SK-N-SH (cell line): ENCODE measurements around the gene NAA38. TPM values are rescaled to one million over a fixed set of nuclear protein-coding genes. Genes with fewer than 3 reads are reported as not detected.

Experiments
- CTCF ChIA-PET: fragments of 300-600, 350-600 bp; formaldehyde crosslinking; extraction: SDS; loops from one replicate; lab custom pipeline; 2021; lab: Yijun Ruan, JAX
- POLR2A ChIA-PET: fragments of 350-600 bp; sonication (Branson Sonifier 250); formaldehyde crosslinking; extraction: SDS; loops from one replicate; lab custom pipeline; 2020; ENCODE audit warnings: antibody characterized with exemption, inconsistent platforms; lab: Yijun Ruan, JAX
- DNase-seq: peaks from one replicate; pipeline ENCODE4 v3.0.0; 2012
- H2AFZ ChIP-seq: fragments of 200-600 bp; sonication (generic); 2 replicates; pipeline ENCODE4 v1.8.1; 2016; ENCODE audit warnings: antibody characterized with exemption, mild to moderate bottlenecking, low read depth
- H3F3A ChIP-seq: fragments of 200-600 bp; sonication (generic); replicated peaks from 2 replicates; pipeline ENCODE3; 2016; ENCODE audit warnings: antibody characterized with exemption, mild to moderate bottlenecking; ENCODE audit not compliant: insufficient read depth
- H3K27ac ChIP-seq, 2 experiments: fragments of 200-500 bp in 1 of 2; fragments of 200-600 bp in 1 of 2; sonication (Bioruptor generic) in 1 of 2; sonication (generic), shearing (Covaris generic) in 1 of 2; 2 replicates each; pipeline versions ENCODE4 v1.5.1 to v1.6.1; 2014 to 2016; ENCODE audit warnings: low read depth in 2 of 2, inconsistent platforms in 1 of 2, low read length in 1 of 2, mild to moderate bottlenecking in 1 of 2, mixed read lengths in 1 of 2
- H3K27me3 ChIP-seq: fragments of 200-600 bp; sonication (generic), shearing (Covaris generic); 2 replicates; pipeline ENCODE4 v1.6.1; 2016; ENCODE audit warnings: mixed run types; ENCODE audit not compliant: insufficient read depth
- H3K36me3 ChIP-seq, 2 experiments: fragments of 200-500 bp in 1 of 2; fragments of 200-600 bp in 1 of 2; sonication (Bioruptor generic) in 1 of 2; sonication (generic) in 1 of 2; replicated peaks in 1 of 2; 2 replicates each; pipeline versions ENCODE3 to v1.5.1; 2014 to 2016; ENCODE audit warnings: low read length in 1 of 2, mild to moderate bottlenecking in 1 of 2; ENCODE audit not compliant: insufficient read depth in 2 of 2, control insufficient read depth in 1 of 2
- H3K4me1 ChIP-seq, 2 experiments: fragments of 200-500 bp in 1 of 2; fragments of 200-600 bp in 1 of 2; sonication (Bioruptor generic) in 1 of 2; sonication (generic), shearing (Covaris generic) in 1 of 2; 2 replicates each; pipeline versions ENCODE4 v1.5.1 to v1.6.1; 2014 to 2016; ENCODE audit warnings: low read depth in 1 of 2, low read length in 1 of 2, mixed run types in 1 of 2; ENCODE audit not compliant: insufficient read depth in 2 of 2, control insufficient read depth in 1 of 2
- H3K4me2 ChIP-seq: fragments of 200-600 bp; sonication (generic), shearing (Covaris generic); 2 replicates; pipeline ENCODE4 v1.6.1; 2017; ENCODE audit warnings: mixed run types
- H3K4me3 ChIP-seq, 2 experiments: fragments of 200-500 bp in 1 of 2; fragments of 200-600 bp in 1 of 2; sonication (Bioruptor generic) in 1 of 2; sonication (generic), shearing (Covaris generic) in 1 of 2; 2 replicates each; pipeline versions ENCODE4 v1.5.1 to v1.8.1; 2014 to 2016; ENCODE audit warnings: low read depth in 2 of 2, inconsistent platforms in 1 of 2, low read length in 1 of 2, mild to moderate bottlenecking in 1 of 2, mixed read lengths in 1 of 2, moderate library complexity in 1 of 2
- H3K79me2 ChIP-seq: fragments of 200-600 bp; sonication (generic); 2 replicates; pipeline ENCODE4 v1.8.1; 2017; ENCODE audit warnings: mild to moderate bottlenecking; ENCODE audit not compliant: insufficient read depth
- H3K9ac ChIP-seq: fragments of 200-600 bp; sonication (generic); 2 replicates; pipeline ENCODE4 v1.6.1; 2017; ENCODE audit warnings: mixed run types
- H3K9me2 ChIP-seq: fragments of 200-600 bp; sonication (generic); 2 replicates; pipeline ENCODE4 v1.6.1; 2017; ENCODE audit warnings: mixed run types
- H3K9me3 ChIP-seq: fragments of 200-600 bp; sonication (generic); 2 replicates; pipeline ENCODE4 v1.6.1; 2017; ENCODE audit warnings: mixed run types, mild to moderate bottlenecking, moderate library complexity
- H4K20me1 ChIP-seq: fragments of 200-600 bp; sonication (generic); 2 replicates; pipeline ENCODE4 v1.6.1; 2017; ENCODE audit warnings: mild to moderate bottlenecking, mixed run types; ENCODE audit not compliant: insufficient read depth
- CHD2 ChIP-seq: fragments of 150-350 bp; IDR thresholded peaks from 2 replicates; pipeline ENCODE4 v1.6.1; 2018; ENCODE audit warnings: low read length; ENCODE audit not compliant: partially characterized antibody
- CTCF ChIP-seq: fragments of 200-600 bp; sonication (generic); IDR thresholded peaks from 2 replicates; pipeline ENCODE4 v1.6.1; 2017; ENCODE audit warnings: antibody characterized with exemption, mild to moderate bottlenecking, moderate library complexity
- EZH2phosphoT487 ChIP-seq: fragments of 200-600 bp; sonication (generic); IDR thresholded peaks from 2 replicates; pipeline ENCODE4 v1.6.1; 2017; ENCODE audit warnings: low read depth, mixed run types, mild to moderate bottlenecking, antibody characterized with exemption, moderate library complexity, borderline replicate concordance
- GABPA ChIP-seq: IDR thresholded peaks from 2 replicates; pipeline ENCODE4 v1.4.0; 2012; ENCODE audit warnings: low read depth, mild to moderate bottlenecking
- GATA2 ChIP-seq: sonication (generic); formaldehyde crosslinking; IDR thresholded peaks from 2 replicates; pipeline ENCODE4 v1.5.0; 2020; ENCODE audit warnings: mild to moderate bottlenecking, missing genetic modification reagents
- MAX ChIP-seq: IDR thresholded peaks from 2 replicates; pipeline ENCODE4 v1.4.0; 2012; ENCODE audit warnings: low read depth
- MXI1 ChIP-seq: IDR thresholded peaks from 2 replicates; pipeline ENCODE4 v1.6.1; 2012; ENCODE audit warnings: mild to moderate bottlenecking, low read depth, low read length, improper control_type of control experiment
- POLR2AphosphoS5 ChIP-seq: IDR thresholded peaks from 2 replicates; pipeline ENCODE4 v1.6.1; 2012; ENCODE audit warnings: low read depth, low read length
- RAD21 ChIP-seq: IDR thresholded peaks from 2 replicates; pipeline ENCODE4 v1.6.1; 2012; ENCODE audit warnings: mild to moderate bottlenecking, low read length
- RFX5 ChIP-seq: IDR thresholded peaks from 2 replicates; pipeline ENCODE4 v1.6.1; 2012; ENCODE audit warnings: mild to moderate bottlenecking, improper control_type of control experiment, low read length
- RXRA ChIP-seq: IDR thresholded peaks from 2 replicates; pipeline ENCODE4 v1.4.0; 2012; ENCODE audit warnings: low read depth, mild to moderate bottlenecking, borderline replicate concordance
- SIN3A ChIP-seq: IDR thresholded peaks from 2 replicates; pipeline ENCODE4 v1.6.1; 2012; ENCODE audit warnings: low read depth, mild to moderate bottlenecking, low read length, moderate library complexity, borderline replicate concordance
- SMC3 ChIP-seq: IDR thresholded peaks from 2 replicates; pipeline ENCODE4 v1.6.1; 2012; ENCODE audit warnings: low read depth, low read length, improper control_type of control experiment
- TAF1 ChIP-seq: IDR thresholded peaks from 2 replicates; pipeline ENCODE4 v1.6.1; 2012; ENCODE audit warnings: low read depth, mild to moderate bottlenecking, low read length, moderate library complexity, borderline replicate concordance
- USF1 ChIP-seq: IDR thresholded peaks from 2 replicates; pipeline ENCODE4 v1.4.0; 2012; ENCODE audit warnings: low read depth, borderline replicate concordance
- USF2 ChIP-seq: fragments of 150-350 bp; IDR thresholded peaks from 2 replicates; pipeline ENCODE4 v1.6.1; 2017; ENCODE audit warnings: antibody characterized with exemption, low read length, low read depth, borderline replicate concordance
- YY1 ChIP-seq: IDR thresholded peaks from 2 replicates; pipeline ENCODE4 v1.4.0; 2012; ENCODE audit warnings: low read depth, mild to moderate bottlenecking
- ZBTB33 ChIP-seq: IDR thresholded peaks from 2 replicates; pipeline ENCODE4 v1.4.0; 2012; ENCODE audit warnings: low read depth, borderline replicate concordance
- WGBS: methylation state at CpG from one replicate; pipeline ENCODE4 v1.1.6; 2017; ENCODE audit warnings: low lambda C conversion rate; 5-methylcytosine and 5-hydroxymethylcytosine counted together
- polyA plus RNA-seq, 3 experiments: library from polyadenylated mRNA; depleted of rRNA; stranded (reverse); fragments of >200 nt; gene quantifications; 2 replicates each; pipeline ENCODE4 v1.2.3, GENCODE V29; 2012

NAA38 gene
- polyA plus RNA-seq, 1 of the 3 experiments (the other 2 are of a cell fraction) = 202 TPM

GRCh38 chr17:7858522-7858810 lies 1.1 kb upstream of the NAA38 start:
- H3K4me2 ChIP-seq = peak overlapping the region; percentile 91
- peaks cover 23 to 37% of the 10 kb centered on the region in 2 experiments; a peak in 3 of 4 replicates for H3K4me1 ChIP-seq
- peaks cover 17% of the 10 kb centered on the region; the same call in 1 of the 2 replicates for H3K79me2 ChIP-seq
- H2AFZ ChIP-seq = peak overlapping the region; percentile 73; the same call in 1 of the 2 replicates
- ChIA-PET POLR2A (interaction anchor here (0.7 kb wide), 1 partner anchor 16 kb away, joined by 3 read pairs; no protein-coding TSS in a partner anchor), CTCF (interaction anchor here (0.6 to 9.9 kb wide), 12 partner anchors 23 to 201 kb away, joined by 3 to 143 read pairs (median 5); partner anchors contain the start of gene KDM6B)
- WGBS = 39% methylated on average over 20 of the region's 20 CpGs
- peak overlapping the region; percentile 79 for H3K9ac ChIP-seq
- TF ChIP-seq USF1 (no peak), SMC3 (peak; percentile 29), EZH2phosphoT487 (no peak), POLR2AphosphoS5 (no peak), RXRA (no peak), RAD21 (peak; percentile 30), USF2 (no peak), MXI1 (no peak), CTCF (peak; percentile 52), YY1 (0 out of 2 replicates have a peak, but pooled peaks have one; percentile 44)
- H4K20me1 ChIP-seq = no peaks in the 10 kb centered on the region; the same call in 1 of the 2 replicates
- peaks cover 16% of the 10 kb centered on the region for H3F3A ChIP-seq
- no peak for DNase-seq
- no peaks in the 10 kb centered on the region for H3K9me2 ChIP-seq
- peak overlapping the region; percentile 72 to 77 for H3K4me3 ChIP-seq
- peak overlapping the region; percentile 93 to 100 for H3K27ac ChIP-seq
- H3K27me3 ChIP-seq = no peaks in the 10 kb centered on the region
- H3K36me3 ChIP-seq = peaks cover 0 to 38% of the 10 kb centered on the region in 2 experiments
- no peaks in the 10 kb centered on the region for H3K9me3 ChIP-seq

GRCh38 chr17:7857713-7858521 lies 558 bp upstream of the NAA38 start, which contains the start of gene CYB5D1:
TSS of gene CYB5D1 (plus strand) at chr17:7858003. CDS start at chr17:7858135, 132 bp downstream.
- Histone ChIP-seq H3K9ac (peak within 1 kb of the TSS; percentile 79), H3K27ac (peak within 1 kb of the TSS; percentile 93 to 100), H3K9me3 (no peaks in the 10 kb centered on the region), H3K27me3 (no peaks in the 10 kb centered on the region), H3K79me2 (peaks cover 17% of the 10 kb centered on the region; the same call in 1 of the 2 replicates), H3K9me2 (no peaks in the 10 kb centered on the region), H2AFZ (peak within 1 kb of the TSS; percentile 73), H3K4me1 (peaks cover 23 to 34% of the 10 kb centered on the region in 2 experiments; a peak in 3 of 4 replicates), H3K4me2 (peak within 1 kb of the TSS; percentile 91), H3K4me3 (peak within 1 kb of the TSS; percentile 72 to 77), H4K20me1 (no peaks in the 10 kb centered on the region; the same call in 1 of the 2 replicates), H3K36me3 (peaks cover 3 to 41% of the 10 kb centered on the region in 2 experiments), H3F3A (peaks cover 16% of the 10 kb centered on the region)
- ChIA-PET CTCF (interaction anchor here (0.6 to 9.9 kb wide), 19 partner anchors 12 to 202 kb away, joined by 3 to 143 read pairs (median 5); partner anchors contain the start of genes KDM6B, TP53 and WRAP53), POLR2A (interaction anchor here (0.6 to 1.9 kb wide), 13 partner anchors 13 to 171 kb away, joined by 3 to 17 read pairs (median 4); partner anchors contain the start of genes KDM6B, RNF227 and TP53)
- under 1% methylated on average over 36 of the region's 48 CpGs for WGBS
- peak; percentile 80 for DNase-seq
- TF ChIP-seq TAF1 = no peak
- TF ChIP-seq CHD2 = peak; percentile 64
- TF ChIP-seq MAX = peak; percentile 95
- peak; percentile 63; the same call in 1 of the 2 replicates for TF ChIP-seq SIN3A
- peak; percentile 26 for TF ChIP-seq ZBTB33
- TF ChIP-seq GATA2 (CRISPR knock-in tag) = peak; percentile 99
- TF ChIP-seq POLR2AphosphoS5 = no peak
- peak; percentile 15; the same call in 1 of the 2 replicates for TF ChIP-seq GABPA
- TF ChIP-seq RFX5 = no peak
